Heart left ventricle (tissue), 13 donors: ENCODE results near the gene FKBP8.
A peak's percentile ranks its signal among the peaks of the same experiment; 100 is the strongest.

Source experiments
- CTCF ChIP-seq, 12 donors: fragments of 200-600 bp; sonication (generic) in 4 of 12; IDR thresholded peaks; one replicate each; pipeline versions ENCODE4 v1.5.0 to v1.8.0; 2018 to 2022; ENCODE audit warnings: antibody characterized with exemption in 12 of 12, mild to moderate bottlenecking in 5 of 12
- POLR2A ChIP-seq, 2 donors: fragments of 450-650 bp; IDR thresholded peaks; one replicate each; pipeline ENCODE4 v1.6.1; 2017; ENCODE audit warnings: antibody characterized with exemption in 2 of 2, mild to moderate bottlenecking in 2 of 2, moderate library complexity in 2 of 2
- donor health status: ischemic (EF 13 %, LVEDD 7.1; RV severe dilation, severe dysfunction).
- donor health status: DM: no; HTN: yes; CAD: no.
- donor health status: DM: no; HTN: no; CAD: no.
- donor health status: ischemic (EF 25% LVEDD 6.9; RV normal size, moderate dysfunction).
- donor health status: ischemic (EF 25% LVEDD 5.7; RV mildly dilated, moderate dysfunction).
- donor health status: ischemic (EF 35%, LVEDD 5.7; RV mildly dilated, moderate dysfunction).
- donor health status: nonischemic (EF 11% LVEDD 7.7; RV severe dilation, severe dysfunction).
- donor health status: DM: yes; HTN: yes; CAD: no.
- donor health status: PGD.
- donor health status: ischemic (EF 29% LVEDD 5.4; RV normal size, mild dysfunction).
- donor health status: nonischemic (EF 23%, LVEDD 6.1; RV moderate dilation, normal function).

- peak in 1 of 12 donors; percentile 4 for TF ChIP-seq CTCF (IDR thresholded peaks at IDR 0.05)
- peak; percentile 88 to 90 for TF ChIP-seq POLR2A (IDR thresholded peaks at IDR 0.05)
These were observed 21.7 kb downstream of the FKBP8 start, which contains the start of gene ELL for GRCh38 chr19:18521692-18522123.
